GM21360 (cell line): Measurements from ENCODE around the gene GASK1A.
"Not testable (repeated sequence)": the region's sequence is repeated elsewhere in the genome, so short reads cannot be mapped to it uniquely, and the experiment has no call there.

ENCODE experiments used
- ATAC-seq: cut with Tn5 transposase; IDR thresholded peaks from one replicate; pipeline ENCODE4 v1.9.1; 2021; ENCODE audit warnings: mild to moderate bottlenecking, moderate library complexity; ENCODE audit not compliant: unreplicated experiment

GASK1A gene

GRCh38 chr3:43055806-43056770 is 77.0 kb downstream of the GASK1A start:
- ATAC-seq = no peak

- no peak for ATAC-seq
These were observed 80.3 kb downstream of the GASK1A start for GRCh38 chr3:43059456-43059855.

GRCh38 chr3:43061101-43061895 is 82.2 kb downstream of the GASK1A start:
- ATAC-seq = no peak

GRCh38 chr3:43062040-43062563 is 83.0 kb downstream of the GASK1A start:
- no peak for ATAC-seq

GRCh38 chr3:43062564-43063040 is 83.5 kb downstream of the GASK1A start:
- no peak for ATAC-seq

GRCh38 chr3:43063114-43063513 is 84.0 kb downstream of the GASK1A start:
- no peak for ATAC-seq

GRCh38 chr3:43070670-43071069 is 91.6 kb downstream of the GASK1A start:
- not testable (repeated sequence) for ATAC-seq

GRCh38 chr3:43071313-43071893 is 92.3 kb downstream of the GASK1A start:
- no peak for ATAC-seq

GRCh38 chr3:43072361-43072760 is 93.2 kb downstream of the GASK1A start:
- no peak for ATAC-seq

GRCh38 chr3:43073116-43073835 is 94.2 kb downstream of the GASK1A start:
- no peak for ATAC-seq

GRCh38 chr3:43073836-43074220 is 94.7 kb downstream of the GASK1A start:
- no peak for ATAC-seq

- ATAC-seq = no peak
These were observed 95.4 kb downstream of the GASK1A start for GRCh38 chr3:43074482-43074881.

GRCh38 chr3:43074901-43075689 is 96.0 kb downstream of the GASK1A start:
- ATAC-seq = no peak

GRCh38 chr3:43075904-43076661 is 97.0 kb downstream of the GASK1A start:
- no peak for ATAC-seq

GRCh38 chr3:43076857-43077256 is 97.7 kb downstream of the GASK1A start:
- no peak for ATAC-seq

GRCh38 chr3:43077261-43077660 is 98.2 kb downstream of the GASK1A start:
- no peak for ATAC-seq

- ATAC-seq = no peak
These were observed 98.6 kb downstream of the GASK1A start for GRCh38 chr3:43077707-43078106.

- no peak for ATAC-seq
These were observed 100.6 kb downstream of the GASK1A start for GRCh38 chr3:43079536-43080332.
